Hepatocyte (in vitro differentiated cells): ENCODE measurements around the gene RASSF7.

Experiments used
- CTCF ChIP-seq: fragments of 200-600 bp; sonication (generic); IDR thresholded peaks from 2 replicates; pipeline ENCODE4 v1.5.1; 2016; ENCODE audit warnings: antibody characterized with exemption, mild to moderate bottlenecking; ENCODE audit not compliant: poor library complexity
- EZH2 ChIP-seq: fragments of 200-600 bp; sonication (generic); IDR thresholded peaks from 2 replicates; pipeline ENCODE4 v1.6.1; 2016; ENCODE audit warnings: antibody characterized with exemption, mild to moderate bottlenecking, borderline replicate concordance

DNA sequence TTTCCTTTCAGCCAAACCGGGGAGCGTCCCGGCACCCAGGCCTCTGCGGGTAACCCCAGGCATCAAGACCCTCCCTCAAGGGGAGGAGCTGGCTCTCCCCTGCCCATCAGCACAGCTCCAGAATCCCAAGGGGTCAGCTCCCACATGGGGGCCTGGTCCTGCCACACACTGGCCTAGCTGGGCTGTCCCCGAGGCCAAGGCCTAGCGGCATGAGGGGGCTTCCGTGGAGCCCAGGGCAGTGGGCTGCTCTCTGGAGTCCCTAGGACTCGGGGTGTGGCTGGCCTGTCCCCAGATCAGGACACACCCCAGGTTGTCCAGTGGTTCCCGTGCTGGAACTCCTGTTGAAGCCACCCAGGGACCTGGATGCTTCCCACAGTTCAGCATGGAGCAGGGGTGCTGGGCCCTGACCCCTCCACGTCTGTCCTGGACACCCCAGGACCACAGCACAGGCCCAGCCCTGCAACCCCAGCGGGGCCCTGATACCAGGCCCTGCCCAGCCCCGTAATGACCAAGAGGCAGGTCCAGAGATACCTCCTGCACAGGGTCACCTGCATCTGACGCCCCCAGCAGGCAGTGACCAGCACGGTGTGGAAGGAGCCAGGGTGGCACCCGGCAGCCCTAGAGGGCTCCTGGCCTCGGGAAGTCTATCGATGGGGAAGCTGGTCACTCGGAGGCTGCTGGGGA, 30.9 kb upstream of the RASSF7 start:
- TF ChIP-seq CTCF (no peak), EZH2 (no peak)
